GM12892 (cell line): Measurements from ENCODE around the gene NUB1.

Experiments used
- POLR2A ChIP-seq: IDR thresholded peaks from 2 replicates; pipeline ENCODE4 v1.6.1; 2011; ENCODE audit warnings: low read depth, low read length, control low read depth
- POLR2AphosphoS5 ChIP-seq: IDR thresholded peaks from 2 replicates; pipeline ENCODE4 v1.6.1; 2011; ENCODE audit warnings: low read depth, low read length, control low read depth

GRCh38 chr7:151391358-151391730 lies 49.7 kb downstream of the NUB1 start:
- no peak for TF ChIP-seq POLR2A
- no peak for TF ChIP-seq POLR2AphosphoS5
